Kidney glomerular epithelial cell (primary cell): ENCODE measurements around the gene BECN2.
"Not testable (repeated sequence)": the region's sequence is repeated elsewhere in the genome, so short reads cannot be mapped to it uniquely, and the experiment has no call there.

Experiments
- DNase-seq: peaks from one replicate; lab custom pipeline; 2025; lab: John Stamatoyannopoulos, UW

BECN2 gene

DNA sequence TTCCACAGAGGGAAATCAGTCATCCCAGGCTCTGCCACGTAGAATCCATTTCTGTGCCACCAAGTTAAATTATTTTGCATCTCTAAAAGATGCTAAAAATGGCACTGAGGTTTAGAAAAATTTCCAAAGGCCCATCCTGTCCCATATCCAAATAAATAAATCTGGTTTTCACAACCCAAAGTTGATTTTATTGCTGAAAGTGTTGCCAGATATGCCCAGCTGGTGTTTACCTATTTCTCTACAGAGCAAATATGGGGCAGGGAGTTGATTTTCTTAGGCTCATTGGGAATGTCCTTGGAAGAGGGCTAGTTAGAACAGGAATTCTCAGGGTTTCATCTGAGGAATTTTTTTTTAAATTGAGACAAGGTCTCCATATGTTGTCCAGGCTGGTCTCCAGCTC is 22.4 kb downstream of the BECN2 start:
- no peak for DNase-seq

DNA sequence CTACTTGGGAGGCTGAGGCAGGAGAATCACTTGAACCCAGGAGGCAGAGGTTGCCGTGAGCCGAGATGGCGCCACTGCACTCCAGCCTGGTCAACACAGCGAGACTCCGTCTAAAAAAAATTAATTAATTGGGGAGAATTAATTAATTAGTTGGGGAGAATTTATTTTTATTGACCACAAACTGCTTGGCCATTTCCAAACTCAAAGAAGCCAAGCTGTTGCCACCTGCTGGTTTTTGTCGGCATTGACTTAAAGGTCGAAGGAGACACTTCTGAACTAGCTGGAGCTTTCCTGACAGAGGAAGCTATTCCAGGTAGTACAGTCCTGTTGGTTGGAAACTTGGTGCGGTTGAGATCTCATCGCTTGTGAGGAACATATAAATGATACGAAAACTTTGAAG is 28.2 kb downstream of the BECN2 start:
- peak; percentile 4 for DNase-seq

DNA sequence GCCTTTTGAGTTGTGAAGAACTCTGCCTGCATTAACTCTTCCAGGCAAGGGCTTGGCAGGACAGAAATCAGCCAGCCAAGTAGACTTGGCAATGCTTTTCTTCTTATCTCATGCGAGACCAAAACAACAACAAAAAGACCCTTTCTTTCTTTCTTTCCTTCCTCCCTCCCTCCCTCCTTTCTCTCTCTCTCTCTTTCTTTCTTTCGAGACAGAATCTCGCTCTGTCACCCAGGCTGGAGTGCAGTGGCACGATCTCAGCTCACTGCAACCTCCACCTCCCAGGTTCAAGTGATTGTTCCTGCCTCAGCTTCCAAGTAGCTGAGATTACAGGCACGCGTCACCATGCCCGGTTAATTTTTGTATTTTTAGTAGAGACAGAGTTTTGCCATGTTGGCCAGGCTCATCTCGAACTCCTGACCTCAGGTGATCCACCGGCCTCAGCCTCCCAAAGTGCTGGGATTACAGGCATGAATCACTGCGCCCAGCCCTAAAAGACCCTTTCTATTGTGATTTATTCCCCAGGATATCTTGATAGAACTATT is 30.9 kb downstream of the BECN2 start:
- DNase-seq = not testable (repeated sequence)

DNA sequence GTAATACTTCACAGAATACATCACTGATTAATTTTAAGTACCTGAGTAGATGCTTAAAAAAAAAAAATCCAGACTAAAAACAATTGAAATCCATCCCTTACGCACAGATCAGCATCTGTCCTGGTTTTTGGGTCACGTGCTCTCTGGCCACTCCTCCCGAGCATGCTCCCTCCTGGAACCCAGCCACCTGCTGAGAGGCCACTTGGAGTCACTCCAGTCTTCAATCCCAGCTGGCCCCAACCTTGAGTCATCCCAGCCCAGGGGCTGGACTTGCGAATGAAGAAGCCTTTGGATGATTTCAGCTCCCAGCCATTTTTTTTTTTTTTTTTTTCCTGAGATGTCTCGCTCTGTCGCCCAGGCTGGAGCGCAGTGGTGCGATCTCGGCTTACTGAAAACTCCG is 32.5 kb downstream of the BECN2 start:
- peak; percentile 47 for DNase-seq

DNA sequence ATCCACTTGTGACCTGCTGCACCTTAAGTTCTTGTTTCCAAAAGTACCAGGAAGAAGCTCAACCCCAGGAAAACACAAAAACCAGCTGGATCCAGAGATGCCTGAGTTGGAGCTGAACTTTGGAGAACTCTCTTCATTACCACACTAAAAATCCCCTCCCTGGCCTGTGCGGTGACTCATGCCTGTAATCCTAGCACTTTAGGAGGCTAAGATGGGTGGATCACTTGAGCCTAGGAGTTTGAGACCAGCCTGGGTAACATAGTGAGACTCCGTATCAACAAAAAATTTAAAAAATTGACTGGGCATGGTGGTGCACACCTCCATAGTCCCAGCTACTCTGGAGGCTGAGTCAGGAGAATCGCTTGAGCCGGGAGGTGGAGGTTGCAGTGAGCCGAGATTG is 35.2 kb downstream of the BECN2 start:
- no peak for DNase-seq

DNA sequence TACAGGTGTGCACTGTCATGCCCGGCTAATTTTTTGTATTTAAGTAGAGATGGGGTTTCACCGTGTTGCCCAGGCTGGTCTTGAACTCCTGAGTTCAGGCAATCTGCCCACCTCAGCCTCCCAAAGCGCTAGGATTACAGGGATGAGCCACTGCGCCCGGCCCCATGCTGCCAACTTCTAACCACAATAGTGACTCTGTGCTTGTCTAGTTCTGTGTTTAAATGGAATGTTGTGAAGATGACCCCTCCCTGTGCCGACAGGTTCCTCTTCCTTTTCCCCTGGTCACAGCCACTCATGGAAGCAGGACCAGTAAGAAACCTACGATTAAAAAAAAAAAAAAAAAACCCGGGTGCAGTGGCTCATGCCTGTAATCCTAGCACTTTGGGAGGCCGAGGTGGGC is 36.6 kb downstream of the BECN2 start:
- DNase-seq = no peak

DNA sequence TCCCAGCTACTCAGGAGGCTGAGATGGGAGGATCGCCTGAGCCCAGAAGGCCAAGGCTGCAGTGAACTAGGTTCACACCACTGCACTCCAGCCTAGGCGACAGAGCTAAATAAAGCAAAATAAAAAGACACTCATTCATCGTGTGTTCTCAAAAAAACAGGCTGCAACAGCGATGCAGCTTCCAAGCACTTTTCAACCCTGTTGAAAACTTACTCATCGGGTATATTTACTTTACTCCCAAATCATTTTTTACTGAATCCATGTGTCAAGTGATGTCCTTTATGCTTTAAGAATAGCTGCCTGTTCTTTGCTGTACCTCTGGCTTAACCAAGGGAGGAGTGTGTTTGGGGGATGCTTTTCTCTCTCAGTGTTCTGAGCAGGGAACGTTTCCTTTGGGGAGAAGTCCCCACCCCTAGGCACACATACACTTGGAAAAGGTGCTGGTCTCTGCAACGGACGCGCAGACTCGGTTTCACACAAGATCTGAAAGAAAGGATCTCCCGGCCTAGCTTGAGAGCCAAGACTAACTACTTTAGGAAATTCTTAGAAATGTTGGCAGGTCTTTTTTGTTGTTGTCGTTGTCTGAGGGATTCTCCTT is 39.9 kb downstream of the BECN2 start:
- no peak for DNase-seq

DNA sequence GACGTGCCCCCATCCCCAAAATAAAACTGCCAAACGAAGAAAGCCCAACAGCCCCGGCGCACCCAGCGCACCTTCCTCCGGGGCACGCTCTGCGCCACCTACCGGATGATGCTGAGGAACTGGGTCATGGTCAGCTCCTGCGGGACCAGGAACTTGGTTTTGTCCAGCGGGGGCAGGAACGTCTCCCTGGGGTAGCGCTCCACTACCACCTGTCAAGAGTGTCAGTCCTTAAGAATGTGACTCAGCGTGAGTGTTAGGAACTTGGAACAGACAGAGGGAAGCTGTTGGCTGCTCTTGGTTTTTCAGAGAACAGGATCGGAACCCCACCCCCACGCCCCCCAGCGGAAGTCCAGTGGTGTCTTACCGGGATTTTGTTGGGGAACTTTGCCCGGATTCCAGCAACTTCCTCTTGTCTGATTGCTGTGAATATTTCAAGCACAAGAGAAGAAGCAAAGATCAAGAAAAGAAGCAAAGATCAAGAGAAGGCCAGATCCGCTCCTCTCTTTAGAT is 40.9 kb downstream of the BECN2 start:
- peak; percentile 73 for DNase-seq

DNA sequence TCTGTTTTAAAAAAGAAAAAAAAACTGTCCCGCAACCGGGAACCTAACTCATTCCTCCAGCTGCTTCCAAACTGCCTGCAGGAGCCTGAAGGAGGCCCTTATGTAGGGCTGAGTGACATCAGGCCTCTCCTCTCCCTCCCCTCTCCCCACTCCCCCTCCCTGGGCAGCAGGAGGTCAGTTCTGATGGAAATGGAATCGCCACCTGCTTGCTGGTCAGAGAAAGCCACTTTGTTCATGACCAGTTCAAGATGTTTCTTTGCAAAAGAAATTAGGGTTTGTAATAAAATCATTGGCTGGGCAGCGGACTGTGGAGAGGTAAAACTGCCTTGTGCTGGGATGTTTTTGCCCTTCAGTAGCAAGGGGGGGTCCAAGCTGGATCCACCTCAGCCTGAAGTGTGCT is 41.5 kb downstream of the BECN2 start, which contains the start of gene MAP1LC3C:
MAP1LC3C (minus strand) TSS at position 73 of the 400 bp plus-strand sequence. CDS start 90 bp downstream, outside the sequence.
- no peak for DNase-seq

DNA sequence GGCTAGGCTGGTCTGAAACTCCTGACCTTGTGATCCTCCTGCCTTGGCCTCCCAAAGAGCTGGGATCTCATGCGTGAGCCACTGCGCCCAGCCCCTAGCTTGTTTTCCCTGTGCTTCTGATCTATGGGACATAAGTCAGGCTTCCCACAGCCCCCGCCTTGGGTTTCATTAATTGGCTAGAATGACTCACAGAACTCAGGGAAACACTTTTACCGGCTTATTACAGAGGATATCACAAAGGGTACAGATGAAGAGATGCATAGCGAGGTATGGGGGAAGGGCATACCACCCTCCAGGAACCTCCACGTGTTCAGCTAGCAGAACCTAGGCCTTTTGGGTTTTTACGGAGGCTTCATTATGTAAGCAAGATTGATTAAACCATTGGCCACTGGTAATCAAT is 42.9 kb downstream of the BECN2 start:
- no peak for DNase-seq

DNA sequence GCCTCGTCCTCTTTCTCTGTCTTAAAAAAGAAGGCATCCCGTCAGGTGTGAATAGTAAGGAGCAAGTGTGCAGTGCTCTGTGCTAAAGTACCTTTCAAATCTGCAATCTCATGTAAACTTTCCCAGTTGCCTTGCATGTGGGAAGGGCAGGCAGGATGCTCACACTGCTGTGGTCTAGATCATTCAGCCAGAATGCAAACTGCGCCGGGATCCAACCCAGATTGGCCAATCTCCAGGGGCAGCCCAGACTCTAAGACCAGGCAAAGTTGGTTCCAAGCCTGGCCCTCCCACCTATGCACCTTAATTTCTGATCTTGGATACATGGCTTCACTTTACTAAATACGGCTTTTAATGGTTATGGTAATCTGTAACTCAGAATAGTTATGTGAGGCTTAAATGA is 44.5 kb downstream of the BECN2 start:
- DNase-seq = no peak

DNA sequence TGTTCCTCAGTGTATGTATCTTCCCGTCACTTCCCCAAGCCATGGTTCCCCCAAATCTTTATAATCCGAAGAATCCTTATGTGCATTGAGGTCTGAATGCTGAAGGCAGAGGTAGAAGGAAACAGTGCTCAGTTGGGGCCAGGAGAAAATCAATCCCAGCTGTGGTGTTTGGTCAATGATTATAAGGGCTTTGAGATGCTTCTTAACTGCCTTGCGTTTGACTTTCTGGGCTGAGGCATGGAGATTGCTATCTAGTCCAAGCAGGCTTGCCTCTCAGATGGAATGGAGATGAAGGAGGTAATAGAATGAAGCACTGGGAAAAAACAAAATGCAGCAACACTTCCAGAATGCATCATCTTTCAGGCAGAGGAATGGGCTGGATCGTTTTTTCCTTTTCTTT is 44.9 kb downstream of the BECN2 start:
- DNase-seq = no peak

DNA sequence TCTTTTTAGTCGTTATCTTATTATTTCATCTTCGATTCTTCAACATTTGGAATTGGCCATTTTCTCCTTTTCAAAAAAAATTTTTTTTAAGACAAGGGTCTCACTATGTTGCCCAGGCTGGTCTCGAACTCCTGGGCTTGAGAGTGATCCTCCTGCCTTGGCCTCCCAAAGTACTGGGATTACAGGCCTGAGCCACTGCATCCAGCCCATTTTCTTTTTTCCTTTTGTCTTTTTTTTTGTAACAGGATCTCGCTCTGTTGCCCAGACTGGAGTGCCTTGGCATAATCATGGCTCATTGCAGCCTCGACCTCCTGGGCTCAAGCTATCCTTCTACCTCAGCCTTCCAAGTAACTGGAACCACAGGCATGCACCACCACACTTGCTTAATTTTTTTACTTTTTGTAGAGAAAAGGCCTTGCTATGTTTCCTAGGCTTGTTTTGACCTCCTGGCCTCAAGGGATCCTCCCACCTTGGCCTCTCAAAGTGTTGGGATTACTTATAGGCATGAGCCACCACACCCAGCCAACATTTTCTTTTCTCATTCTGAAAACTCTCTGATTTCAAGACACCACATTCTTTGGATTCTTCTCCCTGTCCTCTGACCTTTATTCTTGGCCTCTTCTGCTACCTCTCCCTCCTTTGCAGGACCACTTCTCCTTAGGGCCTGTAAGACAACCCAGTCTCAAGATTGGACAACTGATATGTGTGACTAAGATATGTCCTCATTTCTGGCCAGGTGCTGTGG is 47.4 kb downstream of the BECN2 start:
- DNase-seq = peak; percentile 45

DNA sequence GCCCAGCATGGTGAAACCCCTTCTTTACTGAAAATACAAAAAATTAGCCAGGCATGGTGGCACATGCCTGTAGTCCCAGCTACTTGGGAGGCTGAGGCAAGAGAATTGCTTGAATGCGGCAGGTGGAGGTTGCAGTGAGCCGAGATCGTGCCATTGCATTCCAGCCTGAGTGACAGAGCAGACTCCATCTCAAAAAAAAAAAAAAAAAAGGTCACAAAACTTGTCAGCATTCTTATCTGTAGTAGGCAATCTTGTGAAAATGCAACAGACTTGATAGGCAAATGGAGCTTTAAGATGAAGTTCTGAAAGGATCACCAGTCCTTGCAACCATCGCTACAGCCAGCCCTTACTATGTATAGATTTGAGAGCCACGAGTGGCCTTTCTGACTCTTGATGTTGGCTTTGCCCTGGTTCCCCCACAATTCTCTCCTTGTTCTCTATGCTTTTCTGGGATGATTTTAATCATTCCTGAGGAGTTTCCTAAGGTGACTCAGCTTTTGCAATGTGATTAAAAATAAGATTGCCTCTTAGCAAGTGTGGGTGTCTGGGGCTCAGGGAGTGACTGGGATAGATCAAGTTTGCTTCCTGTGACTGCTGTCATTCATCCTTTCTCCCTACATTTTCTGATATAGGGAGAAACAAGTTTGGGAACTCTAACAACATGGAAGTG is 48.4 kb downstream of the BECN2 start:
- peak; percentile 11 for DNase-seq

DNA sequence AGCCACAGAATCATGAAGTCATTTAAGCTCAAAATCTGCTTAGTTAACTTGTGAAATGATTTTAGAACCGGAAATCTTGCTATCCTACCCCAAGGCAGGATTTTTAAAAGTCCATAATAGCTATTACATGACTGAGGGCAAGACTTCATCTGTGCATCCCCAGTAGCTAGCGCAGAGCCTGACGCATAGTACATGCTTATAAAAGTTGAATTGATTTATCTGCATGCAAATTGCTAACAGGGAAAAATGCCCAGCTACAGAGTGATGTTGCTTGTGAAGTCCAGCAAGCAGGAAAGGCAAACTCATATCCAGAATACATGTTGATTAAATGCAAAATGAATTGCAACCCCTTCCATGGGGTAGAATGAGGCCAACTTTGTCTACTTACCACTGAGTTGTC is 49.4 kb downstream of the BECN2 start:
- no peak for DNase-seq
